ENCODE data around the gene PPP4R1. TPM values are rescaled to one million over a fixed set of nuclear protein-coding genes. Genes with fewer than 3 reads are reported as not detected.

PPP4R1 gene
- total RNA-seq, 1 donor from 2014 or later, result 132 TPM

DNA sequence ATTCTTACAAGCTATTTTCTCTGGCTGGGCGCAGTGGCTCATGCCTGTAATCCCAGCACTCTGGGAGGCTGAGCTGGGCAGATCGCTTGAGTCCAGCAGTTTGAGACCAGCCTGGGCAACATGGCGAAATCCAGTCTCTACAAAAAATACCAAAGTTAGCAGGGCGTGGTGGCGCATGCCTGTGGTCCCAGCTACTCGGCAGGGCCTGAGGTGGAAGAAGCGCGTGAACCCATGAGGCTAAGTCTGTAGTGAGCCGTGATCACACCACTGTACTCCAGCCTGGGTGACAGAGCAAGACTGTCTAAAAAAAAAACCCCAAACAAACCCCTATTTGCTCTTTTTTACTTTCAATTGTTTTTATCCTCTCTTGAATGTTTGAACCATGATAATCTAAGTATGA, 37.0 kb downstream of the PPP4R1 start:
- H3K27me3 ChIP-seq (ENCODE audit: insufficient read depth, low read length), result no peaks in the 10 kb centered on the region
- H3K36me3 ChIP-seq (ENCODE audit: insufficient read depth, low read length), result peaks cover 27% of the 10 kb centered on the region
- peaks cover 16% of the 10 kb centered on the region for H3K4me1 Mint-ChIP-seq (ENCODE audit: low read depth, unreplicated experiment)
- H3K9me3 ChIP-seq (ENCODE audit: insufficient read depth, low read depth, low read length), result no peaks in the 10 kb centered on the region
- no peak overlapping the region for H3K4me3 Mint-ChIP-seq (ENCODE audit: unreplicated experiment)
- no peak for TF ChIP-seq EZH2 (IDR thresholded peaks at IDR 0.05; ENCODE audit: insufficient read depth, low read length)
- TF ChIP-seq, protein P1, sequence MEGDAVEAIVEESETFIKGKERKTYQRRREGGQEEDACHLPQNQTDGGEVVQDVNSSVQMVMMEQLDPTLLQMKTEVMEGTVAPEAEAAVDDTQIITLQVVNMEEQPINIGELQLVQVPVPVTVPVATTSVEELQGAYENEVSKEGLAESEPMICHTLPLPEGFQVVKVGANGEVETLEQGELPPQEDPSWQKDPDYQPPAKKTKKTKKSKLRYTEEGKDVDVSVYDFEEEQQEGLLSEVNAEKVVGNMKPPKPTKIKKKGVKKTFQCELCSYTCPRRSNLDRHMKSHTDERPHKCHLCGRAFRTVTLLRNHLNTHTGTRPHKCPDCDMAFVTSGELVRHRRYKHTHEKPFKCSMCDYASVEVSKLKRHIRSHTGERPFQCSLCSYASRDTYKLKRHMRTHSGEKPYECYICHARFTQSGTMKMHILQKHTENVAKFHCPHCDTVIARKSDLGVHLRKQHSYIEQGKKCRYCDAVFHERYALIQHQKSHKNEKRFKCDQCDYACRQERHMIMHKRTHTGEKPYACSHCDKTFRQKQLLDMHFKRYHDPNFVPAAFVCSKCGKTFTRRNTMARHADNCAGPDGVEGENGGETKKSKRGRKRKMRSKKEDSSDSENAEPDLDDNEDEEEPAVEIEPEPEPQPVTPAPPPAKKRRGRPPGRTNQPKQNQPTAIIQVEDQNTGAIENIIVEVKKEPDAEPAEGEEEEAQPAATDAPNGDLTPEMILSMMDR (IDR thresholded peaks at IDR 0.05; ENCODE audit: insufficient read depth, low read depth, low read length), result no peak
- H3K36me3 Mint-ChIP-seq (ENCODE audit: low read depth, unreplicated experiment), result peaks cover 17% of the 10 kb centered on the region
- no peak overlapping the region for H3K4me3 ChIP-seq (ENCODE audit: insufficient read depth, low read depth, low read length)
- peak overlapping the region; percentile 59 for H3K27ac Mint-ChIP-seq (ENCODE audit: unreplicated experiment)
- no peak overlapping the region for H2AFZ ChIP-seq (ENCODE audit: low read depth, low read length)
- peaks cover 23% of the 10 kb centered on the region for H4K20me1 ChIP-seq (ENCODE audit: insufficient read depth, low read length)
- DNase-seq (ENCODE audit: low read depth), result no peak
- H3K79me2 ChIP-seq (ENCODE audit: insufficient read depth, low read length), result peaks cover 23% of the 10 kb centered on the region
- H3K9me3 Mint-ChIP-seq (ENCODE audit: unreplicated experiment), result peaks cover 3% of the 10 kb centered on the region
- no peak overlapping the region for H3K4me2 ChIP-seq (ENCODE audit: low read length)
- H3K4me1 ChIP-seq (ENCODE audit: insufficient read depth, low read length), result no peaks in the 10 kb centered on the region
- H3K27ac ChIP-seq (ENCODE audit: low read depth, low read length), result no peak overlapping the region
- FAIRE-seq, result no peak
- no peaks in the 10 kb centered on the region for H3K27me3 Mint-ChIP-seq (ENCODE audit: low read depth, unreplicated experiment)
- no peak overlapping the region for H3K9ac ChIP-seq (ENCODE audit: low read length)

DNA sequence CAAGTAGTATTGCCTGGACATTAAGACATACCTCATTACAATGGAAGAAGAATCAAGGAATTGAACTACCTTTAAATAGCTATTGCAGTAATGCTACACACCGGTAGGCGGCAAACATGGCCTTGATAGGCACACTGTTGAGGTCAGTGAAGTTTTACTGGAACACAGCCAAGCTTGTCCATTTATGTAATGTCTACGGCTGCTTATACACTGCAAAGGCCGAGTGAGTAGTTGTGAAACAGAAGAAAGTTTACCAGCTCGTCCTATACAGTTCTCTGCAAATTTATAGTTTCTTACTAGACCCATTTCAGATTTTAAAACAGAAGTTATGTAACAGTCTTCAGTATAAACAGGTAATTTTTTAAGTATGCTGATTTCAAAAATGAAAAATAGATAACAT, 38.8 kb downstream of the PPP4R1 start:
- Histone ChIP-seq H3K27ac (ENCODE audit: low read depth, low read length) (no peak overlapping the region), H3K9ac (ENCODE audit: low read length) (no peak overlapping the region), H2AFZ (ENCODE audit: low read depth, low read length) (no peak overlapping the region), H3K4me3 (ENCODE audit: insufficient read depth, low read depth, low read length) (no peak overlapping the region), H3K36me3 (ENCODE audit: insufficient read depth, low read length) (peaks cover 18% of the 10 kb centered on the region), H4K20me1 (ENCODE audit: insufficient read depth, low read length) (peaks cover 10% of the 10 kb centered on the region), H3K4me2 (ENCODE audit: low read length) (peak overlapping the region; percentile 1), H3K4me1 (ENCODE audit: insufficient read depth, low read length) (no peaks in the 10 kb centered on the region), H3K79me2 (ENCODE audit: insufficient read depth, low read length) (peaks cover 6% of the 10 kb centered on the region), H3K9me3 (ENCODE audit: insufficient read depth, low read depth, low read length) (no peaks in the 10 kb centered on the region), H3K27me3 (ENCODE audit: insufficient read depth, low read length) (no peaks in the 10 kb centered on the region)
- TF ChIP-seq EZH2 (IDR thresholded peaks at IDR 0.05; ENCODE audit: insufficient read depth, low read length), result no peak
- TF ChIP-seq, protein P1 (IDR thresholded peaks at IDR 0.05; ENCODE audit: insufficient read depth, low read depth, low read length), result peak; percentile 95
- Mint-ChIP-seq H3K4me1 (ENCODE audit: low read depth, unreplicated experiment) (peaks cover 16% of the 10 kb centered on the region), H3K27me3 (ENCODE audit: low read depth, unreplicated experiment) (no peaks in the 10 kb centered on the region), H3K36me3 (ENCODE audit: low read depth, unreplicated experiment) (peaks cover 9% of the 10 kb centered on the region), H3K4me3 (ENCODE audit: unreplicated experiment) (no peak overlapping the region), H3K27ac (ENCODE audit: unreplicated experiment) (no peak overlapping the region), H3K9me3 (ENCODE audit: unreplicated experiment) (no peaks in the 10 kb centered on the region)
- peak; percentile 91 for DNase-seq (ENCODE audit: low read depth)
- FAIRE-seq, result no peak

DNA sequence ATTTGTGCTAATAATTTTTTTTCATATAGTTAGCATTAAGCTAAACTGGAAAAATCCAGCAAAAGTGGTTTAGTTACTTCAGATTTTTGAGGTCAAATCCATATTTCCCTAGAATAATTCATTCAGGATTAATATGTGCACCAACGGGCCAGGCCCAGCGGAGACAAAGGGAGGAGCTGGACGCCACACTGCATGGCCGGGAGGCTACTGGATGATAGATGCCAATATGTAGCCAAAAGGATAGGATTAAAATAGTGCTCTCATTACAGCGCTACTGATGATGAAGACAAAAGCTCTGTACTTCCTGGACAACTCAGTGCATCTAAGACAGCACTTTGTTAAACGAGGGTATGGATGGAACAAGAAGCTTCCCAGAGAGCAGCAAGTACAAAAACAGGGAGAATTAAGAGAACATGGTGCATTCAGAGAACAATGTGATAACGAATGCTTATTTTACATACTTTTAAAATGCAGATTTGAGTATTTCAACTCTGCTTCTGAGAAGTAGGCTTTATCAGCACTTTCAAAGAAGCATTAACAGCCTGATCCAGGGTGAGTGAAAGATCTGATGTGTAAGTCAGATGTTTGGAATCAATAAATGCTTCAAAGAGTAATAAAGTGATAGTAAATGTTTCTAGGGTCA, 39.8 kb downstream of the PPP4R1 start:
- Mint-ChIP-seq H3K27ac (ENCODE audit: unreplicated experiment) (no peak overlapping the region), H3K27me3 (ENCODE audit: low read depth, unreplicated experiment) (no peaks in the 10 kb centered on the region), H3K4me3 (ENCODE audit: unreplicated experiment) (no peak overlapping the region), H3K36me3 (ENCODE audit: low read depth, unreplicated experiment) (peaks cover 10% of the 10 kb centered on the region), H3K4me1 (ENCODE audit: low read depth, unreplicated experiment) (peaks cover 16% of the 10 kb centered on the region), H3K9me3 (ENCODE audit: unreplicated experiment) (no peaks in the 10 kb centered on the region)
- Histone ChIP-seq H3K4me1 (ENCODE audit: insufficient read depth, low read length) (no peaks in the 10 kb centered on the region), H2AFZ (ENCODE audit: low read depth, low read length) (no peak overlapping the region), H4K20me1 (ENCODE audit: insufficient read depth, low read length) (peaks cover 9% of the 10 kb centered on the region), H3K9ac (ENCODE audit: low read length) (no peak overlapping the region), H3K36me3 (ENCODE audit: insufficient read depth, low read length) (peaks cover 22% of the 10 kb centered on the region), H3K9me3 (ENCODE audit: insufficient read depth, low read depth, low read length) (no peaks in the 10 kb centered on the region), H3K4me2 (ENCODE audit: low read length) (no peak overlapping the region), H3K27me3 (ENCODE audit: insufficient read depth, low read length) (no peaks in the 10 kb centered on the region), H3K79me2 (ENCODE audit: insufficient read depth, low read length) (peaks cover 6% of the 10 kb centered on the region), H3K4me3 (ENCODE audit: insufficient read depth, low read depth, low read length) (no peak overlapping the region), H3K27ac (ENCODE audit: low read depth, low read length) (no peak overlapping the region)
- FAIRE-seq (no peak), DNase-seq (ENCODE audit: low read depth) (no peak)
- TF ChIP-seq, protein P1 (IDR thresholded peaks at IDR 0.05; ENCODE audit: insufficient read depth, low read depth, low read length), result no peak
- TF ChIP-seq EZH2 (IDR thresholded peaks at IDR 0.05; ENCODE audit: insufficient read depth, low read length), result no peak

All from astrocyte (in vitro differentiated cells and primary cell).